Measurements from ENCODE around the gene COL5A1. TPM values are rescaled to one million over a fixed set of nuclear protein-coding genes. Genes with fewer than 3 reads are reported as not detected.
"Not testable (repeated sequence)": the region's sequence is repeated elsewhere in the genome, so short reads cannot be mapped to it uniquely, and the experiment has no call there.

Gene COL5A1
- total and polyA plus RNA-seq, 11 donors = 7.6 to 91.3 (median 13.4) TPM

DNA sequence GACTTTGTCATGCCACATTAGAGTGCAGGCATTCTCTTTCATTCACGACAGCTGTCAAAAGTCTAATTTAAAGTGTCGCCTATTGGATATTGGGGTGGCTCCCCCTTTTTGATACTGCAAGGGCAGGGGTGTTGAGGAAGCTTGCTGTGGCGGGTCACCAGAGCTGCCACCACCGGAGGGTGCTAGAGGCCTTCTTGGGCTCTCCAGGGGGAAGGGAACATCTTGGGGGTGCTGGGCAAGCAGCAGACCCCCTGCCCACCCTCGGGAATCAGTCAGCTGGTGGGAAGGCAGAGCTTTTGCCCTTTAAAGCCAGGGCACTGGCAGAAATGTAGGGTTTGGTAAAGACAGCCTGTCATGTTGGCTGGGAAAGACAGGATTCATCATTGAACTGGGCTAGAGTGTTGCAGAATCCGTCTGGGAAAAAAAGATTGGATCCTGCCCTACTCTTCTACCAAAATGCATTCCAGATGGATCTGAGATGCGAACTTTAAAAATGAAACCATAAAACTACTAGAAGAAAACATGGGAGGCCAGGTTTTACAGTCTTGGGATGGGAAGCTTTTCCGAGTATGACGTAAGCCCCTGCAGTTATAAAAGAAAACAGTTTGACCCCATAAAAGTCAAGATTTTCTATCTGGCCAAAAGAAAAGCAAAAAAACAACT lies 22.3 kb downstream of the COL5A1 start:
- H3K36me3 ChIP-seq = no peaks in the 10 kb centered on the region
- DNase-seq = peak in 1 of 5 donors; percentile 28
- no peaks in the 10 kb centered on the region for H3K27me3 ChIP-seq
- H3K9me3 ChIP-seq = peaks cover 0 to 8% (median 0%) of the 10 kb centered on the region in 12 donors
- H3K27ac ChIP-seq = peak overlapping the region in 2 of 12 donors; percentile 24 to 86
- H3K4me3 ChIP-seq = no peak overlapping the region
- WGBS, 4 donors = 90 to 94% (median 92%) methylated on average over 9 of the region's 9 CpGs
- TF ChIP-seq, protein P1, sequence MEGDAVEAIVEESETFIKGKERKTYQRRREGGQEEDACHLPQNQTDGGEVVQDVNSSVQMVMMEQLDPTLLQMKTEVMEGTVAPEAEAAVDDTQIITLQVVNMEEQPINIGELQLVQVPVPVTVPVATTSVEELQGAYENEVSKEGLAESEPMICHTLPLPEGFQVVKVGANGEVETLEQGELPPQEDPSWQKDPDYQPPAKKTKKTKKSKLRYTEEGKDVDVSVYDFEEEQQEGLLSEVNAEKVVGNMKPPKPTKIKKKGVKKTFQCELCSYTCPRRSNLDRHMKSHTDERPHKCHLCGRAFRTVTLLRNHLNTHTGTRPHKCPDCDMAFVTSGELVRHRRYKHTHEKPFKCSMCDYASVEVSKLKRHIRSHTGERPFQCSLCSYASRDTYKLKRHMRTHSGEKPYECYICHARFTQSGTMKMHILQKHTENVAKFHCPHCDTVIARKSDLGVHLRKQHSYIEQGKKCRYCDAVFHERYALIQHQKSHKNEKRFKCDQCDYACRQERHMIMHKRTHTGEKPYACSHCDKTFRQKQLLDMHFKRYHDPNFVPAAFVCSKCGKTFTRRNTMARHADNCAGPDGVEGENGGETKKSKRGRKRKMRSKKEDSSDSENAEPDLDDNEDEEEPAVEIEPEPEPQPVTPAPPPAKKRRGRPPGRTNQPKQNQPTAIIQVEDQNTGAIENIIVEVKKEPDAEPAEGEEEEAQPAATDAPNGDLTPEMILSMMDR (IDR thresholded peaks at IDR 0.05) = no peak
- TF ChIP-seq POLR2A (IDR thresholded peaks at IDR 0.05) = no peak
- H3K4me1 ChIP-seq = peaks cover 0 to 47% (median 28%) of the 10 kb centered on the region in 12 donors
- intact Hi-C loops (cut with DNase I) = no loop called here
- no peak for ATAC-seq

DNA sequence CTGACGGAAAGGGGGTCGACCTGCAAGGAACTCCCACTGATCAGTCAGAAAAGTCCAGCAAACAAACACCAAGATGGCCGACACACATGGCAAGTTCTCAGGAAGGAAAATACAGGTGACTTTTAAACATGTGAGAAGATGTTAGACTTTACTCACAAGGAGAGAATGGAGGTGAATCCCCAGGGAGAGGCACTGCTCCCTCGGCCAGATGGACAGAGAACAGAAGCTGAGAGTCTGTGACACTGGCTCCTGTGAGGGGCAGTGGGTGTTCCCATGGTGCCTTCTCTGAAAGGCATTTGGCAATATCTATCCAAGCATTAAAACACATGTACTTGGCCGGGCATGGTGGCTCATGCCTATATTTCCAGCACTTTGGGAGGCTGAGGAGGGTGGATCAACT lies 22.8 kb downstream of the COL5A1 start:
- peaks cover 0 to 8% (median 0%) of the 10 kb centered on the region in 12 donors for H3K9me3 ChIP-seq
- DNase-seq = peak in 1 of 5 donors; percentile 19
- H3K4me3 ChIP-seq = no peak overlapping the region
- no peak for ATAC-seq
- 87 to 96% (median 92%) methylated on average over 5 of the region's 5 CpGs for WGBS, 4 donors
- no peaks in the 10 kb centered on the region for H3K36me3 ChIP-seq
- peak overlapping the region in 1 of 12 donors; percentile 86 for H3K27ac ChIP-seq
- H3K4me1 ChIP-seq = peaks cover 0 to 50% (median 28%) of the 10 kb centered on the region in 12 donors
- intact Hi-C loops (cut with DNase I) = no loop called here
- no peaks in the 10 kb centered on the region for H3K27me3 ChIP-seq
- TF ChIP-seq, protein P1 (IDR thresholded peaks at IDR 0.05) = no peak
- TF ChIP-seq POLR2A (IDR thresholded peaks at IDR 0.05) = no peak

DNA sequence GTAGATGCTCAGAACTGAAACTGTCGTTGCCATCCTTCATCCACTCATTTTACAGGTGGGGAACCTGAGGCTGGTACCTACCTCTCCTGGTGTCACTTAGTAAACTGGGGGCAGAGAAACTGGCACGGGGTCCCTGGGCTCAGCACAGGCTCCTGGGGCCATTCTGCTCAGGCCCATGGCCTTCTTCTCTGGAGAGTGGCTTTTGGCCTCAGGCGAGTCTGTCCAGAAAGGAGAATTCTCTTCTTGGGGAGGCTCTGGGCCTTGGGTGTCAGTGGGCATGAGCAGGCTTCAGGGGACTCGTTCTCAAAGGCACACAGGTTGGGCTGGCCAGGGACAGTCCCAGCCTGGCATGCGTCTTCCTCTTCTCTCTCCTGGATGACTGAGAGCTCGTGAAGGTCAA lies 24.6 kb downstream of the COL5A1 start:
- peaks cover 0 to 50% (median 23%) of the 10 kb centered on the region in 12 donors for H3K4me1 ChIP-seq
- no peak for ATAC-seq
- intact Hi-C loops (cut with DNase I) = no loop called here

DNA sequence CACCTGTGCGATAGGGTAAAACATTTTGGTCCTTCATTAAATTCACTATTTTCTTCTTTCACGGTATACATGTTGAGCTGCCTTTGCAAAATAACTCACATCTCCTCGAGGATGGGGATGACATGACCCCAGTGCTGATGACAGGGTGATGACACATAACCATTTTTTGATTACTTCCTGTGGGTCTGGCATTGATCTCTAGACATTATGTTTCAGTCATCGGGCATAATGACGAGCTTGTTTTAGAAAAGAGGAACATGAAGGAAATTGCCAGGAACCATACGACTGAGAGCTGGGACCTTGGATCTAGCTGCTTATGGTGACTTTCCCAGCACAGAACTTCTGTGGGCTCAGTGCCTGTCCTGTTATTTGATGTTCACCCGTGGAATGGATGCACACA lies 25.2 kb downstream of the COL5A1 start:
- H3K27ac ChIP-seq = no peak overlapping the region
- 66 to 74% (median 69%) methylated on average over 7 of the region's 7 CpGs for WGBS, 4 donors

More for the DNA sequence above, 24.6 kb downstream of the COL5A1 start:
- no peaks in the 10 kb centered on the region for H3K36me3 ChIP-seq
- 78 to 92% (median 87%) methylated on average over 4 to 6 of the region's 6 CpGs for WGBS, 4 donors
- no peak for TF ChIP-seq POLR2A (IDR thresholded peaks at IDR 0.05)
- TF ChIP-seq, protein P1 (IDR thresholded peaks at IDR 0.05) = no peak
- peak in 1 of 5 donors; percentile 46 for DNase-seq
- no peaks in the 10 kb centered on the region for H3K27me3 ChIP-seq
- H3K4me3 ChIP-seq = no peak overlapping the region
- no peaks in the 10 kb centered on the region for H3K9me3 ChIP-seq
- H3K27ac ChIP-seq = peak overlapping the region in 1 of 12 donors; percentile 3

DNA sequence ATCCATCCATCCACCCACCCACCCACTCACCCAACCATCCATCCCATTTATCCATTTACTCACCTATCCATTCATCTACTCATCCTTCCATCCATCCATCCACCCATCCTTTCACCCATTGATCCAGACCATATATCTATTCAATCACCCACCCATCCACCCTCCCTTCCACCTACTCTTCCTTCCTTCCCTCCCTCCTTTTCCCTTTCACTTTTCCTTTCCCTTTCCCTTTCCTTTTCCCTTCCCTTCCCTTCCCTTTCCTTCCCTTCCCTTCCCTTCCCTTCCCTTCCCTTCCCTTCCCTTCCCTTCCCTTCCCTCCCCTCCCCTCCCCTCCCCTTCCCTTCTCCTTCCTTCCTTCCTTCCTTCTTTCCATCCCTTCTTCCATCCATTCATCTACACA lies 27.4 kb downstream of the COL5A1 start:
- H3K27me3 ChIP-seq; DNase-seq; H3K4me3 ChIP-seq; ATAC-seq; H3K36me3 ChIP-seq; H3K9me3 ChIP-seq; intact Hi-C loops (cut with DNase I); H3K27ac ChIP-seq: not testable (repeated sequence)
- peaks cover 0 to 31% (median under 1%) of the 10 kb centered on the region in 12 donors for H3K4me1 ChIP-seq

More for the DNA sequence above, 25.2 kb downstream of the COL5A1 start:
- intact Hi-C loops (cut with DNase I) = no loop called here
- Histone ChIP-seq H3K4me1 (peaks cover 0 to 50% (median 17%) of the 10 kb centered on the region in 12 donors), H3K27me3 (no peaks in the 10 kb centered on the region), H3K36me3 (no peaks in the 10 kb centered on the region), H3K4me3 (no peak overlapping the region), H3K9me3 (no peaks in the 10 kb centered on the region)
- DNase-seq = no peak
- ATAC-seq = no peak
- TF ChIP-seq POLR2A (IDR thresholded peaks at IDR 0.05) = no peak
- TF ChIP-seq, protein P1 (IDR thresholded peaks at IDR 0.05) = no peak

Measured in heart left ventricle (tissue), 16 donors.